Liver (tissue), 9 donors: ENCODE measurements around the gene TCERG1L. TPM values are rescaled to one million over a fixed set of nuclear protein-coding genes. Genes with fewer than 3 reads are reported as not detected.

Experiments
- DNase-seq: peaks from one replicate; pipeline ENCODE4 v3.0.0-alpha.2; 2017; ENCODE audit warnings: low spot score
- H3K27ac ChIP-seq, 2 donors: one replicate each; pipeline ENCODE4 v1.7.0; 2013; ENCODE audit warnings: inconsistent platforms in 2 of 2, low read length in 2 of 2, control low read depth in 1 of 2, low read depth in 1 of 2, mild to moderate bottlenecking in 1 of 2
- H3K27me3 ChIP-seq, 4 donors: one replicate each; pipeline versions ENCODE4 v1.6.1 to v1.7.0; 2013; ENCODE audit warnings: low read length in 3 of 4, inconsistent platforms in 1 of 4, mild to moderate bottlenecking in 1 of 4, moderate library complexity in 1 of 4; ENCODE audit not compliant: control insufficient read depth in 4 of 4, insufficient read depth in 4 of 4
- H3K36me3 ChIP-seq, 4 donors: one replicate each; pipeline versions ENCODE4 v1.6.1 to v1.7.0; 2013; ENCODE audit warnings: low read length in 3 of 4, mild to moderate bottlenecking in 3 of 4, low read depth in 1 of 4, moderate library complexity in 1 of 4; ENCODE audit not compliant: control insufficient read depth in 4 of 4, insufficient read depth in 3 of 4
- H3K4me1 ChIP-seq, 4 donors: one replicate each; pipeline versions ENCODE4 v1.6.1 to v1.7.0; 2013; ENCODE audit warnings: low read length in 3 of 4, mild to moderate bottlenecking in 3 of 4, moderate library complexity in 1 of 4; ENCODE audit not compliant: control insufficient read depth in 4 of 4, insufficient read depth in 4 of 4
- H3K4me3 ChIP-seq, 3 donors: one replicate each; pipeline versions ENCODE4 v1.6.1 to v1.7.0; 2013; ENCODE audit warnings: low read length in 3 of 3, control low read depth in 1 of 3, low read depth in 1 of 3, mild to moderate bottlenecking in 1 of 3
- H3K9ac ChIP-seq, 2 donors: one replicate each; pipeline ENCODE4 v1.7.0; 2013; ENCODE audit warnings: low read length in 2 of 2, mild to moderate bottlenecking in 2 of 2, moderate library complexity in 2 of 2, control low read depth in 1 of 2, low read depth in 1 of 2
- H3K9me3 ChIP-seq, 4 donors: one replicate each; pipeline versions ENCODE4 v1.6.1 to v1.7.0; 2013; ENCODE audit warnings: low read length in 3 of 4; ENCODE audit not compliant: control insufficient read depth in 4 of 4
- EGR1 ChIP-seq, 2 donors: IDR thresholded peaks; 2 replicates each; pipeline ENCODE4 v1.6.1; 2016 to 2018; ENCODE audit warnings: antibody characterized with exemption in 2 of 2, low read depth in 2 of 2
- FOXA1 ChIP-seq: IDR thresholded peaks from 2 replicates; pipeline ENCODE4 v1.6.1; 2016; ENCODE audit warnings: antibody characterized with exemption
- FOXA2 ChIP-seq: IDR thresholded peaks from 2 replicates; pipeline ENCODE4 v1.6.1; 2016; ENCODE audit warnings: antibody characterized with exemption
- GABPA ChIP-seq, 2 donors: IDR thresholded peaks in 1 of 2; conservative IDR thresholded peaks in 1 of 2; 2 replicates each; pipeline ENCODE4 v1.6.1; 2016; ENCODE audit warnings: antibody characterized with exemption in 2 of 2, mild to moderate bottlenecking in 1 of 2, moderate library complexity in 1 of 2
- HNF4A ChIP-seq, 2 donors: conservative IDR thresholded peaks; 2 replicates each; pipeline ENCODE4 v1.6.1; 2016; ENCODE audit warnings: antibody characterized with exemption in 2 of 2, mild to moderate bottlenecking in 2 of 2
- HNF4G ChIP-seq: IDR thresholded peaks from 2 replicates; pipeline ENCODE4 v1.6.1; 2016; ENCODE audit warnings: antibody characterized with exemption
- JUND ChIP-seq, 2 donors: IDR thresholded peaks; 2 replicates each; pipeline ENCODE4 v1.6.1; 2016; ENCODE audit warnings: antibody characterized with exemption in 2 of 2
- NR2F2 ChIP-seq: IDR thresholded peaks from 2 replicates; pipeline ENCODE4 v1.6.1; 2016; ENCODE audit warnings: antibody characterized with exemption
- RAD21 ChIP-seq, 2 donors: IDR thresholded peaks; 2 replicates each; pipeline ENCODE4 v1.6.1; 2016; ENCODE audit warnings: antibody characterized with exemption in 2 of 2, mild to moderate bottlenecking in 2 of 2
- RXRA ChIP-seq, 2 donors: IDR thresholded peaks; 2 replicates each; pipeline ENCODE4 v1.6.1; 2017 to 2018; ENCODE audit warnings: antibody characterized with exemption in 2 of 2, mild to moderate bottlenecking in 1 of 2
- SP1 ChIP-seq: IDR thresholded peaks from 2 replicates; pipeline ENCODE4 v1.6.1; 2018; ENCODE audit warnings: antibody characterized with exemption, mild to moderate bottlenecking
- TAF1 ChIP-seq: conservative IDR thresholded peaks from 2 replicates; pipeline ENCODE4 v1.6.1; 2016; ENCODE audit warnings: antibody characterized with exemption, mild to moderate bottlenecking
- YY1 ChIP-seq: IDR thresholded peaks from 2 replicates; pipeline ENCODE4 v1.6.1; 2016; ENCODE audit warnings: antibody characterized with exemption, mild to moderate bottlenecking
- WGBS: extraction: QIAGEN DNeasy Blood & Tissue Kit; methylation state at CpG from one replicate; pipeline ENCODE4 v1.1.7; 2013; 5-methylcytosine and 5-hydroxymethylcytosine counted together
- polyA plus RNA-seq, 2 donors: library from polyadenylated mRNA; stranded (reverse) in 1 of 2; unstranded in 1 of 2; fragments of 200-250 nt in 1 of 2; fragments of >200 nt in 1 of 2; fragmentation: Nextera tagmentation in 1 of 2; extraction: Ambion mirVana in 1 of 2; gene quantifications; one replicate each; pipeline versions ENCODE4 v1.2.1 to v1.2.3, GENCODE V29; 2013 to 2015
- total RNA-seq, 2 donors: library from RNA; depleted of rRNA; stranded (reverse); fragments of >200 nt; gene quantifications; one replicate each; pipeline ENCODE4 v1.2.3, GENCODE V29; 2014
- TF ChIP-seq, protein P1 (sequence below): IDR thresholded peaks from 2 replicates; pipeline ENCODE4 v1.6.1; 2016; ENCODE audit warnings: antibody characterized with exemption
- TF ChIP-seq, protein P2 (sequence below): IDR thresholded peaks from 2 replicates; pipeline ENCODE4 v1.6.1; 2016; ENCODE audit warnings: antibody characterized with exemption
- TF ChIP-seq, protein P3 (sequence below): IDR thresholded peaks from 2 replicates; pipeline ENCODE4 v1.6.1; 2016; ENCODE audit warnings: antibody characterized with exemption, mild to moderate bottlenecking
- donor health status: healthy.
- donor health status: healthy.
- donor health status: healthy.
- donor health status: healthy.
- donor health status: healthy.

The TCERG1L gene
- total and polyA plus RNA-seq, 4 donors: not detected

DNA sequence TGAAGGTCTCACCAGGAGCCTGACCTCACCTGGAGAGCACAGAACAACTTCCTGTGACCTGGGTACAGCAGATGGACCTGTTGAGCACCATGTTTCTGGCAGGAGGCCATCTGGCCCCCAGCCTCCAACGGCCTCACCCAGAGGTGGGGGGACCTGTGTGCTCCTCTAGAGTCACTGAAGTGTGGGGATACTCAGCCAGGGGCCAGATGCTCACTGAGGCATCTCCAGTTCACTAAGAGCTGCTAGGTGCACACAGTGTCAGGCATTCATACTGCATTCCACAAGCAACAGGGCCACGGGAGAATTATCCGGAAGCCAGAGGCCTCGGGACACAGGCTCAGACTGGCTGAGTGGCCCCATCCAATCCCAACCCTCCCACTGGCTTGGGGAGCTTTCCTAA is 161.4 kb downstream of the TCERG1L start:
- Histone ChIP-seq H3K9ac (no peak overlapping the region), H3K9me3 (peaks cover 0 to 8% (median 4%) of the 10 kb centered on the region in 4 donors), H3K4me1 (no peaks in the 10 kb centered on the region), H3K4me3 (no peak overlapping the region), H3K27me3 (peaks cover 0 to 2% (median 0%) of the 10 kb centered on the region in 4 donors), H3K36me3 (no peaks in the 10 kb centered on the region), H3K27ac (no peak overlapping the region)
- TF ChIP-seq RXRA (IDR thresholded peaks at IDR 0.05) (no peak), YY1 (no peak)
- TF ChIP-seq, protein P1, sequence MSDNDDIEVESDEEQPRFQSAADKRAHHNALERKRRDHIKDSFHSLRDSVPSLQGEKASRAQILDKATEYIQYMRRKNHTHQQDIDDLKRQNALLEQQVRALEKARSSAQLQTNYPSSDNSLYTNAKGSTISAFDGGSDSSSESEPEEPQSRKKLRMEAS: no peak
- 57% methylated on average over 4 of the region's 4 CpGs for WGBS
- no peak for DNase-seq

DNA sequence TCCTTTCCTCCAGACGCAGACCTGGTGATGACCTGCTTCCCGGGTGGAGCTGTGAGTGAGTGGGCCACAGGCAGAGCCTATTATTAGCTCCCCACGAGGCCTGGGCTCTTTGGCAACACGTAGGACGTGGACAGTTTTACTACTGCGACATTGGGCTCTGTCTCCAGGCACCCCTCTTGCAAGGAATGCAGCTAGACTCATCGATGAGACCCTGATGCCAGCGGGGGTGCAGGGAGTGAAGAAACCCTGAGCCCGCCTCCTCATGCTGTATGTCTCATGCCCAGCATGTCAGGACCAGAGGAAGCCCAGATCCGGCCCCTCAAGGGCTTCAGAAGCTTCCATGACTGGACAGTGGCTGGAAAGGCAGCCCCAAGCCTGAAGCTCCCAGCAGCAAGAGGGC is 161.9 kb downstream of the TCERG1L start:
- DNase-seq: no peak
- H3K4me3 ChIP-seq: no peak overlapping the region
- H3K4me1 ChIP-seq: no peaks in the 10 kb centered on the region
- no peak overlapping the region for H3K9ac ChIP-seq
- WGBS: 80% methylated on average over 10 of the region's 10 CpGs
- TF ChIP-seq HNF4A (conservative IDR thresholded peaks at IDR 0.05) (no peak), JUND (IDR thresholded peaks at IDR 0.05) (no peak), FOXA1 (no peak), RXRA (IDR thresholded peaks at IDR 0.05) (no peak), YY1 (no peak), TAF1 (no peak), NR2F2 (no peak), FOXA2 (no peak), EGR1 (IDR thresholded peaks at IDR 0.05; ENCODE audit: low read depth in 2 of 2) (no peak), SP1 (no peak), RAD21 (IDR thresholded peaks at IDR 0.05) (no peak), GABPA (IDR thresholded peaks at IDR 0.05 in 1 of 2, conservative IDR thresholded peaks at IDR 0.05 in 1 of 2) (no peak), HNF4G (no peak)
- TF ChIP-seq, protein P2, sequence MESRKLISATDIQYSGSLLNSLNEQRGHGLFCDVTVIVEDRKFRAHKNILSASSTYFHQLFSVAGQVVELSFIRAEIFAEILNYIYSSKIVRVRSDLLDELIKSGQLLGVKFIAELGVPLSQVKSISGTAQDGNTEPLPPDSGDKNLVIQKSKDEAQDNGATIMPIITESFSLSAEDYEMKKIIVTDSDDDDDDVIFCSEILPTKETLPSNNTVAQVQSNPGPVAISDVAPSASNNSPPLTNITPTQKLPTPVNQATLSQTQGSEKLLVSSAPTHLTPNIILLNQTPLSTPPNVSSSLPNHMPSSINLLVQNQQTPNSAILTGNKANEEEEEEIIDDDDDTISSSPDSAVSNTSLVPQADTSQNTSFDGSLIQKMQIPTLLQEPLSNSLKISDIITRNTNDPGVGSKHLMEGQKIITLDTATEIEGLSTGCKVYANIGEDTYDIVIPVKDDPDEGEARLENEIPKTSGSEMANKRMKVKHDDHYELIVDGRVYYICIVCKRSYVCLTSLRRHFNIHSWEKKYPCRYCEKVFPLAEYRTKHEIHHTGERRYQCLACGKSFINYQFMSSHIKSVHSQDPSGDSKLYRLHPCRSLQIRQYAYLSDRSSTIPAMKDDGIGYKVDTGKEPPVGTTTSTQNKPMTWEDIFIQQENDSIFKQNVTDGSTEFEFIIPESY: no peak
- TF ChIP-seq, protein P3, sequence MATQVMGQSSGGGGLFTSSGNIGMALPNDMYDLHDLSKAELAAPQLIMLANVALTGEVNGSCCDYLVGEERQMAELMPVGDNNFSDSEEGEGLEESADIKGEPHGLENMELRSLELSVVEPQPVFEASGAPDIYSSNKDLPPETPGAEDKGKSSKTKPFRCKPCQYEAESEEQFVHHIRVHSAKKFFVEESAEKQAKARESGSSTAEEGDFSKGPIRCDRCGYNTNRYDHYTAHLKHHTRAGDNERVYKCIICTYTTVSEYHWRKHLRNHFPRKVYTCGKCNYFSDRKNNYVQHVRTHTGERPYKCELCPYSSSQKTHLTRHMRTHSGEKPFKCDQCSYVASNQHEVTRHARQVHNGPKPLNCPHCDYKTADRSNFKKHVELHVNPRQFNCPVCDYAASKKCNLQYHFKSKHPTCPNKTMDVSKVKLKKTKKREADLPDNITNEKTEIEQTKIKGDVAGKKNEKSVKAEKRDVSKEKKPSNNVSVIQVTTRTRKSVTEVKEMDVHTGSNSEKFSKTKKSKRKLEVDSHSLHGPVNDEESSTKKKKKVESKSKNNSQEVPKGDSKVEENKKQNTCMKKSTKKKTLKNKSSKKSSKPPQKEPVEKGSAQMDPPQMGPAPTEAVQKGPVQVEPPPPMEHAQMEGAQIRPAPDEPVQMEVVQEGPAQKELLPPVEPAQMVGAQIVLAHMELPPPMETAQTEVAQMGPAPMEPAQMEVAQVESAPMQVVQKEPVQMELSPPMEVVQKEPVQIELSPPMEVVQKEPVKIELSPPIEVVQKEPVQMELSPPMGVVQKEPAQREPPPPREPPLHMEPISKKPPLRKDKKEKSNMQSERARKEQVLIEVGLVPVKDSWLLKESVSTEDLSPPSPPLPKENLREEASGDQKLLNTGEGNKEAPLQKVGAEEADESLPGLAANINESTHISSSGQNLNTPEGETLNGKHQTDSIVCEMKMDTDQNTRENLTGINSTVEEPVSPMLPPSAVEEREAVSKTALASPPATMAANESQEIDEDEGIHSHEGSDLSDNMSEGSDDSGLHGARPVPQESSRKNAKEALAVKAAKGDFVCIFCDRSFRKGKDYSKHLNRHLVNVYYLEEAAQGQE: no peak
- H3K9me3 ChIP-seq: peaks cover 0 to 8% (median 4%) of the 10 kb centered on the region in 4 donors
- H3K27me3 ChIP-seq: peaks cover 0 to 2% (median 0%) of the 10 kb centered on the region in 4 donors
- no peaks in the 10 kb centered on the region for H3K36me3 ChIP-seq
- no peak overlapping the region for H3K27ac ChIP-seq
